HG03139 (cell line): ENCODE measurements around the gene ERVH48-1.
"Not testable (repeated sequence)": the region's sequence is repeated elsewhere in the genome, so short reads cannot be mapped to it uniquely, and the experiment has no call there.

Experiments used
- ATAC-seq: cut with Tn5 transposase; IDR thresholded peaks from one replicate; pipeline ENCODE4 v1.9.1; 2021; ENCODE audit not compliant: unreplicated experiment

ERVH48-1 gene

GRCh38 chr21:42939582-42940413 is 14.4 kb upstream of the ERVH48-1 start:
- ATAC-seq: no peak

- not testable (repeated sequence) for ATAC-seq
These were observed 13.2 kb upstream of the ERVH48-1 start for GRCh38 chr21:42938606-42938995.

- no peak for ATAC-seq
These were observed 12.7 kb upstream of the ERVH48-1 start for GRCh38 chr21:42937960-42938605.

- not testable (repeated sequence) for ATAC-seq
These were observed 11.9 kb upstream of the ERVH48-1 start for GRCh38 chr21:42937034-42937940.

GRCh38 chr21:42936360-42936759 is 10.9 kb upstream of the ERVH48-1 start:
- ATAC-seq: not testable (repeated sequence)

- ATAC-seq: not testable (repeated sequence)
These were observed 8.5 kb upstream of the ERVH48-1 start for GRCh38 chr21:42933973-42934372.

GRCh38 chr21:42933137-42933970 is 7.9 kb upstream of the ERVH48-1 start:
- ATAC-seq: not testable (repeated sequence)

- ATAC-seq: not testable (repeated sequence)
These were observed 7.1 kb upstream of the ERVH48-1 start for GRCh38 chr21:42932378-42933136.

- ATAC-seq: no peak
These were observed 6.3 kb upstream of the ERVH48-1 start for GRCh38 chr21:42931560-42932235.

GRCh38 chr21:42929969-42930368 is 4.5 kb upstream of the ERVH48-1 start:
- ATAC-seq: no peak

- ATAC-seq: not testable (repeated sequence)
These were observed 2.2 kb upstream of the ERVH48-1 start for GRCh38 chr21:42927474-42928200.

GRCh38 chr21:42924433-42924751 is 1.0 kb downstream of the ERVH48-1 start:
- no peak for ATAC-seq

GRCh38 chr21:42923553-42924432 is 1.6 kb downstream of the ERVH48-1 start:
- ATAC-seq: no peak

GRCh38 chr21:42922918-42923317 is 2.5 kb downstream of the ERVH48-1 start:
- ATAC-seq: no peak

GRCh38 chr21:42921927-42922326 is 3.5 kb downstream of the ERVH48-1 start:
- ATAC-seq: no peak

GRCh38 chr21:42918291-42918690 is 7.1 kb downstream of the ERVH48-1 start:
- no peak for ATAC-seq

- ATAC-seq: no peak
These were observed 12.0 kb downstream of the ERVH48-1 start for GRCh38 chr21:42913476-42913875.

GRCh38 chr21:42911920-42912319 is 13.5 kb downstream of the ERVH48-1 start:
- ATAC-seq: not testable (repeated sequence)
